ENCODE data around the gene RCC2. TPM values are rescaled to one million over a fixed set of nuclear protein-coding genes. Genes with fewer than 3 reads are reported as not detected.

RCC2 gene
- total and polyA plus RNA-seq, 2 of the 4 experiments (the other 2 are of a cell fraction): 24.0 to 38.9 TPM

DNA sequence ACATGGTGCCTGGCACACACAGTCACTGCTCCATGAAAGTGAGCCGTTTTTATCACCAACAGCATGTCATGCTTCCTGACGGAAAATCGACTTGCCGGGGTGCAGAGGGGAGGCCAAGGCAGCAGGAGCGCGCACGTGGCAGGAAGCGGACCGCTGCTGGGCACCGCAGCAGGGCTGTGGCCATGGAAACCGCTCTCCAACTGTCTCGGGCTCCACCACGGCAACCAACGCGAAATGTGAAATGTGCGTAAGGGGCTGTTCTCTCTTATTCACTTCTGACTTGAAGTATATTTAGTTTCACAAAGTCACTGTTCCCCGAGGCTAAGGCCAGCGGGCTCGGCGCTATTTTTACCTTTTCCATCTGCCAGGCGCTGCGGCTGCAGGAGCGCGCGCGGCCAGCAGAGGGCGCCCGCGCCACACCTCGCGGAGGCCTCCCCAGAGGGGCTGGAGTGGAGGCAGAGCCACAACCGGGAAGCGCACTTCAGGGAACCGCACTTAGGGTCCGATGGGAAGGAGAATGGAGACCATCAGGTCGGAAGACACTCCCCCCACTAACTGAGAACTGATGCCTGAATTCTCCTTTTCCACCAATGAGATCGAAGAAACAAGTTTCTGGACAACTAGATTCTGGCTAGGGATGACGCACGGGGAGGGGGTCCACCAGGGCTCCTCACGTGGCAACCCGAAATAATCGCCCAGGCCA is 19.7 kb downstream of the RCC2 start:
- Histone ChIP-seq H2AK5ac (ENCODE audit: low read depth, low read length) (no peak overlapping the region), H3K9me3 (ENCODE audit: control insufficient read depth, insufficient read depth, low read length) (no peaks in the 10 kb centered on the region), H3K56ac (ENCODE audit: extremely low read depth, insufficient read depth, low read length) (no peak overlapping the region), H3K9me1 (ENCODE audit: insufficient read depth, low read length) (no peaks in the 10 kb centered on the region; the same call in 1 of the 2 replicates), H3K27me3 (ENCODE audit: control insufficient read depth, insufficient read depth, low read length) (no peaks in the 10 kb centered on the region), H3K18ac (ENCODE audit: low read depth, low read length) (no peak overlapping the region), H2AK9ac (replicated peaks; ENCODE audit: low read depth, low read length, poor library complexity) (peak overlapping the region; percentile 89), H2BK120ac (ENCODE audit: low read depth, low read length) (no peak overlapping the region), H3K4me3 (ENCODE audit: insufficient read depth, low read depth, low read length) (no peak overlapping the region), H2BK5ac (ENCODE audit: low read depth, low read length, poor library complexity, severe bottlenecking) (no peak overlapping the region), H2BK15ac (ENCODE audit: low read depth, low read length) (no peak overlapping the region), H3K79me1 (ENCODE audit: low read depth in 1 of 2, low read length in 2 of 2) (peaks cover 28 to 45% of the 10 kb centered on the region in 2 experiments), H4K5ac (ENCODE audit: low read depth, low read length) (no peak overlapping the region), H3K14ac (replicated peaks; ENCODE audit: low read depth, low read length) (no peak overlapping the region), H3K27ac (ENCODE audit: insufficient read depth, low read length) (no peak overlapping the region), H3K4ac (ENCODE audit: low read depth, low read length) (no peak overlapping the region), H4K8ac (ENCODE audit: low read depth in 2 of 2, low read length in 2 of 2) (no peak overlapping the region), H3K23ac (ENCODE audit: low read depth, low read length) (no peak overlapping the region), H3K36me3 (ENCODE audit: control insufficient read depth, insufficient read depth, low read length) (peaks cover 54% of the 10 kb centered on the region), H3K9ac (ENCODE audit: low read depth, low read length) (no peak overlapping the region), H3K4me2 (ENCODE audit: low read depth, low read length) (no peak overlapping the region), H4K20me1 (ENCODE audit: insufficient read depth, low read length) (peaks cover 38% of the 10 kb centered on the region), H2BK20ac (ENCODE audit: low read depth, low read length) (no peak overlapping the region), H2AFZ (replicated peaks; ENCODE audit: low read length, poor library complexity) (peak overlapping the region; percentile 60), H4K91ac (ENCODE audit: insufficient read depth, low read depth, low read length) (no peak overlapping the region), H3K4me1 (ENCODE audit: control insufficient read depth, insufficient read depth, low read length) (peaks cover 6% of the 10 kb centered on the region; the same call in 1 of the 2 replicates)
- intact Hi-C loops (cut with micrococcal nuclease): loop anchor here (2.0 kb wide), 2 partner anchors 65 to 187 kb away; no protein-coding TSS in a partner anchor
- in situ Hi-C loops (cut with MboI; ENCODE audit: low sequenced_read_pairs): no loop called here
- WGBS, 2 experiments (ENCODE audit: extremely low coverage in 2 of 2, insufficient read length in 1 of 2): 77% methylated on average over 9 of the region's 42 CpGs; no CpG with 5 or more reads in 1 of the 2 experiments
- no TSS peak for BruUV-seq (replicated peaks)
- CTCF ChIA-PET: no interaction called here
- POLR2A ChIA-PET (ENCODE audit: unreplicated experiment): no interaction called here
- DNase-seq: peak; percentile 36
- peak; percentile 87 for ATAC-seq (ENCODE audit: low read depth)
- dilution Hi-C loops (cut with HindIII; ENCODE audit: low sequenced_read_pairs, unreplicated experiment): no loop called here
- no peak for TF ChIP-seq NFE2L2 (IDR thresholded peaks at IDR 0.05; ENCODE audit: low read depth, low read length)
- no peak for TF ChIP-seq BHLHE40 (IDR thresholded peaks at IDR 0.05; ENCODE audit: low read depth, low read length)
- no peak for TF ChIP-seq POLR2A (IDR thresholded peaks at IDR 0.05; ENCODE audit: low read depth, low read length)
- TF ChIP-seq RAD21 (IDR thresholded peaks at IDR 0.05; ENCODE audit: low read length): peak; percentile 82
- TF ChIP-seq, protein P1, sequence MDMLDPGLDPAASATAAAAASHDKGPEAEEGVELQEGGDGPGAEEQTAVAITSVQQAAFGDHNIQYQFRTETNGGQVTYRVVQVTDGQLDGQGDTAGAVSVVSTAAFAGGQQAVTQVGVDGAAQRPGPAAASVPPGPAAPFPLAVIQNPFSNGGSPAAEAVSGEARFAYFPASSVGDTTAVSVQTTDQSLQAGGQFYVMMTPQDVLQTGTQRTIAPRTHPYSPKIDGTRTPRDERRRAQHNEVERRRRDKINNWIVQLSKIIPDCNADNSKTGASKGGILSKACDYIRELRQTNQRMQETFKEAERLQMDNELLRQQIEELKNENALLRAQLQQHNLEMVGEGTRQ (IDR thresholded peaks at IDR 0.05; ENCODE audit: low read depth, low read length): no peak
- peak; percentile 78 for TF ChIP-seq MAZ (IDR thresholded peaks at IDR 0.05; ENCODE audit: borderline replicate concordance, low read depth, low read length)
- no peak for TF ChIP-seq RCOR1 (IDR thresholded peaks at IDR 0.05; ENCODE audit: insufficient replicate concordance, low read length)
- TF ChIP-seq, protein P2, sequence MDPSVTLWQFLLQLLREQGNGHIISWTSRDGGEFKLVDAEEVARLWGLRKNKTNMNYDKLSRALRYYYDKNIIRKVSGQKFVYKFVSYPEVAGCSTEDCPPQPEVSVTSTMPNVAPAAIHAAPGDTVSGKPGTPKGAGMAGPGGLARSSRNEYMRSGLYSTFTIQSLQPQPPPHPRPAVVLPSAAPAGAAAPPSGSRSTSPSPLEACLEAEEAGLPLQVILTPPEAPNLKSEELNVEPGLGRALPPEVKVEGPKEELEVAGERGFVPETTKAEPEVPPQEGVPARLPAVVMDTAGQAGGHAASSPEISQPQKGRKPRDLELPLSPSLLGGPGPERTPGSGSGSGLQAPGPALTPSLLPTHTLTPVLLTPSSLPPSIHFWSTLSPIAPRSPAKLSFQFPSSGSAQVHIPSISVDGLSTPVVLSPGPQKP (IDR thresholded peaks at IDR 0.05; ENCODE audit: borderline replicate concordance, low read depth, low read length): no peak
- TF ChIP-seq CEBPB (IDR thresholded peaks at IDR 0.05; ENCODE audit: low read depth, low read length): no peak
- no peak for TF ChIP-seq RFX5 (IDR thresholded peaks at IDR 0.05; ENCODE audit: low read depth, low read length)
- no peak for TF ChIP-seq MAFK (IDR thresholded peaks at IDR 0.05; ENCODE audit: low read depth, low read length)
- TF ChIP-seq FOS (IDR thresholded peaks at IDR 0.05; ENCODE audit: low read depth, low read length): no peak
- TF ChIP-seq, protein P3, sequence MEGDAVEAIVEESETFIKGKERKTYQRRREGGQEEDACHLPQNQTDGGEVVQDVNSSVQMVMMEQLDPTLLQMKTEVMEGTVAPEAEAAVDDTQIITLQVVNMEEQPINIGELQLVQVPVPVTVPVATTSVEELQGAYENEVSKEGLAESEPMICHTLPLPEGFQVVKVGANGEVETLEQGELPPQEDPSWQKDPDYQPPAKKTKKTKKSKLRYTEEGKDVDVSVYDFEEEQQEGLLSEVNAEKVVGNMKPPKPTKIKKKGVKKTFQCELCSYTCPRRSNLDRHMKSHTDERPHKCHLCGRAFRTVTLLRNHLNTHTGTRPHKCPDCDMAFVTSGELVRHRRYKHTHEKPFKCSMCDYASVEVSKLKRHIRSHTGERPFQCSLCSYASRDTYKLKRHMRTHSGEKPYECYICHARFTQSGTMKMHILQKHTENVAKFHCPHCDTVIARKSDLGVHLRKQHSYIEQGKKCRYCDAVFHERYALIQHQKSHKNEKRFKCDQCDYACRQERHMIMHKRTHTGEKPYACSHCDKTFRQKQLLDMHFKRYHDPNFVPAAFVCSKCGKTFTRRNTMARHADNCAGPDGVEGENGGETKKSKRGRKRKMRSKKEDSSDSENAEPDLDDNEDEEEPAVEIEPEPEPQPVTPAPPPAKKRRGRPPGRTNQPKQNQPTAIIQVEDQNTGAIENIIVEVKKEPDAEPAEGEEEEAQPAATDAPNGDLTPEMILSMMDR (conservative IDR thresholded peaks at IDR 0.05; ENCODE audit: low read depth, low read length): peak; percentile 92
- no peak for TF ChIP-seq MXI1 (IDR thresholded peaks at IDR 0.05; ENCODE audit: borderline replicate concordance, low read depth, low read length)
- peak; percentile 68 for TF ChIP-seq SMC3 (IDR thresholded peaks at IDR 0.05; ENCODE audit: low read depth, low read length)
